Inferior parietal cortex (tissue), 1 donor: ENCODE results near the gene SULT2B1.
"Not testable (repeated sequence)": the region's sequence is repeated elsewhere in the genome, so short reads cannot be mapped to it uniquely, and the experiment has no call there.

Source experiments
- DNase-seq: peaks from one replicate; pipeline ENCODE4 v3.0.0-alpha.2; 2016; ENCODE audit errors: extremely low spot score

SULT2B1 gene

DNA sequence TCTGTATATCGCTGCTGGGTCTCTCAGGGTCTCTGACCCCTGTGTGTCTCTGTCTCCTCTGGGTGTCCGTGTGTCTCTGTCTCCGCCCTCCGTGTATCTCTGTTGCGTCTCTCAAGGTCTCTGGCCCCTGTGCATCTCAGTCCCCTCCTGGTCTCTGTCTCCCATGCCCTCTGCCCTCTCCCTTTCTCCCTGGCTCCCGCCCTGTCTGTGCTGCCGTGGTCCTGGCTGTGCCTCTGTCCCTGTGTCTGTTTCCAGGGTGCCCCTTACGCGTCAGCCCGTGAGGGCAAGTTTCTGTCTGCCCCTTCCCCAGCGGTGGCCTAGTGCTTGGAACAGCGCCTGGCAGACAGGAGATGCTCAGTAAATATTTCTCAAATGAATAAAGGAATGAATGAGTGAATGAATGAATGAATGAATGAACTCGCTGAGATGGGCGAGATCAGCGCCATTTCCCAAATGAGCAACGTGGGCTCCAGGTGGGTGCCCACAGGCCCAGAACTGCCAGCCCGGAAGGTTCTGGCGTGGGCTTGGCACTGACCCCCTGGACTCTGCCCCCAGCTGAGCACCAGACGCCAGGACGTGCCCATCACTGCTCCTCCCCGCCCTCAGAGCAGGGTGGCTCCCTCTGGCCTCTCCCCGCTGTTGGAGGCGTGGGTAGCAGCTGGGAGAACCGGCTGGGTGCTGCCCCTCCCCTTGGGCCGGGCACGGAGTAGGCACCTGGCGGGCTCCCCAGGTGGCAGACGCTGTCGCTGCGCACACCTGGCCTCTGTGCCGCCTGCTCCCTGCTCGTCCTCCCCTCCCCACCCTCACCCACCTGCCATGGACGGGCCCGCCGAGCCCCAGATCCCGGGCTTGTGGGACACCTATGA, at the start of gene SULT2B1:
SULT2B1 (plus strand) TSS at position 736 of the 866 bp plus-strand sequence; CDS start at position 817, 81 bp downstream.
- DNase-seq, result no peak

DNA sequence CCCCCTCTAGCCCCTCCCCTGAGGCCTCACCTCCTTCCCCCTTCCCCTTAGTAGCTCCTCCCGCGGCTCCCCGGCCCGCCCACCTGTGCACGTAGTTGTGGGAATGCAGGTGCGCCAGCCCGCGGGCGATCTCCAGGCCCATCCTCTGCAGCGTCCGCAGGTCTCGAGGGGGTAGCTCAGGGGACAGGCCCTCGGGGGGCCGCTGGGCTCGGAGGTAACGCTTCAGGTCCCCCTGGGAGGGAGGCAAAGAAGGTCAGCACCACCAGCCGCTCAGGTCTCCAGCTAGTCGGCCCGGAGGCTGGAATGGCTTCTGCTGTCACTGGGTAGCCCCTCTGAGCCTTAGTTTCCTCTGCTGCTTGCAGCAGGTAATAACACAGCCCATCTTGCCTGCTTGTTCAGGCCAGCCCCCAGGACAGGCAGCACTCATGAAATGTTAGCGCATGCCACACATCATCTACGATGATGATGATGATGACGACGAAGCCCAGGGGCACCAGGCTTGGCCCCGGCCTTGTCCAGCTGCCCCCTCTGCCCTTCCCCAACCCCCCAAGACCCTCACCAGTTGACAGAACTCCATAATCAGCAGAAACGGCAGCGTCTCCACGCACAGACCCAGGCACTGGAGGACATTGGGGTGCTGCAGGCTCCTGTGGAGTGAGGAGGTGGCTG, 49.5 kb upstream of the SULT2B1 start:
- DNase-seq, result no peak

DNA sequence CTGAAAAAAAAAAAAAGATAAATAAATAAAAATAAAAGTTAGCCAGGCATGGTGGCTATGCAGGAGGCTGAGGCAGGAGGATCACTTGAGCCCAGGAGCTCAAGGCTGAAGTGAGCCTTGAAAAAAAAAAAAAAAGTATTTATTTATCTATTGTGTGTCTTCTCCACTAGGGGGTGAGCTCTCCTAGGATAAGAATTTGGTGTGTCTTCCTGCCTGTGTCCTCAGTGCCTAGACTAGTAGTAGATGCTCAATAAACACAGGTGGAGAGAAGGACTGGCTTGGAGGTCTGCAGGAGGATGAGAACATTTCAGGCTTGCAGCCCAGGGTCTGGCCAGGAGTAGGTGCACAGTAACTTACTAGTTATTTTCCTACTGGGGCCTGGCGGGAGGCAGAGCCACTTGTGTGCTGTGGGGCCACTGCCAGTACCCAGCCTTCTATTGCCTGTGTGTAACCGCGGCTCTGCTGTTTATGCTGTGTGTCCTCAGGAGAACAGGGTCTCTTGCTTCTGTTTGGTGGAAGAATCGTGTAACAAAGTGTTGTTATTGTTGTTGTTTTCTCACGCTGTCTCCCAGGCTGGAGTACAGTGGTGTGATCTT, 45.7 kb upstream of the SULT2B1 start:
- no peak for DNase-seq

DNA sequence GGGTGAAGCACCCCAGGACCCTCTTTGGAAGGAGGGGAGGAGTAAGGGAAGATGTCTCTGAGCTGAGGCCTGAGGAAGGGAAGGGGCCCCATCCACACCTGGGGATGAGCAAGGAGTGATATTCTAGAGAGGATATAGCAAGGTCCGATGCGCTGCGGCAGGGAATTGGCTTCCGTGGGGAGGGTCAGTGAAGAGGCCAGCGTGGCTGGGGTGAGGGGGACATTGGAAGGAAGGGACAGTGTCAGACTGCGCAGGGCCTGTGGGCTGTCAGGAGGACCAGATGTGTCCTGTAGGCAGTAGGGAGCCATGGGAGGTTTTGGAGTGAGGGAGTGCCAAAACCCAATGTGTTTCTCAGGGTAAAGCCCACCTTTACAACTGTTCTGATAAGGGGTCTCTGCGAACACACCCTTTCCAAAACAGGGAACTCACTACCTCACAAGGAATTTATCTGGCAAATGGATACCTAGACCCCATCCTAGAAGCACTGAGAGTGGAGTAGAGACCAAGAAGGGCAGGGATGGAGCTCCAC, 44.0 kb upstream of the SULT2B1 start:
- no peak for DNase-seq

DNA sequence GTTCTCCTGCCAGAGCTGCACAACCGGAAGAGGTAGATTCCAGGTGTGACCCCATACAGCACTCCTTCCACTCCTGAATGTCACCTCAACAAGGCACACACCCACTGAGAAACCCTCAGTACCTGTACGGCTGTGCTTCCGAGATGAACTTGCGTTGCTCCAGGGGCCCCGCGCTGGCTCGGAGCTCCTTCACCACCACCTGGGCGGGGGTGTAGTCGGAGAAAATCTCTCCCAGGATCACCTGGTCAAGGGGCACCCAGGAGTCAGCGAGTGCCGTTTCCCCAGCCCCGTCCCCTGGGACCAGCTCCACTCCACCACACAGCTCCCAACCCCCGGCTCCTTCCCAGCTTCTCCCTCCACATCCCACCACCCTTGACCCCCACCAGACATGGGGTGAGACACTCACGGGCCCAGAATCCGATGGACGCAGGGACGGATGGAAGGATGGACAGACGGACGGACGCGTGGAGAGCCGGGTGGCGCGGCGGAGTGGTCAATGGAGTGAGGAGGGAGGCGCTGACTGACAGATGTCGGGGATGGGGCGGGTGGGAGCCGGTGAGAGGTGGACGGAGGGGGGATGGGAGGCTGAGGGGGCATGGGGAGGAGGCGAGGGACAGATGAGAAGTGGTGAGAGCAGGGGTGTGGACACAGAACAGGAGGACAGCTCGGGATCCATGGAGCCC, 43.1 kb upstream of the SULT2B1 start:
- DNase-seq, result no peak

DNA sequence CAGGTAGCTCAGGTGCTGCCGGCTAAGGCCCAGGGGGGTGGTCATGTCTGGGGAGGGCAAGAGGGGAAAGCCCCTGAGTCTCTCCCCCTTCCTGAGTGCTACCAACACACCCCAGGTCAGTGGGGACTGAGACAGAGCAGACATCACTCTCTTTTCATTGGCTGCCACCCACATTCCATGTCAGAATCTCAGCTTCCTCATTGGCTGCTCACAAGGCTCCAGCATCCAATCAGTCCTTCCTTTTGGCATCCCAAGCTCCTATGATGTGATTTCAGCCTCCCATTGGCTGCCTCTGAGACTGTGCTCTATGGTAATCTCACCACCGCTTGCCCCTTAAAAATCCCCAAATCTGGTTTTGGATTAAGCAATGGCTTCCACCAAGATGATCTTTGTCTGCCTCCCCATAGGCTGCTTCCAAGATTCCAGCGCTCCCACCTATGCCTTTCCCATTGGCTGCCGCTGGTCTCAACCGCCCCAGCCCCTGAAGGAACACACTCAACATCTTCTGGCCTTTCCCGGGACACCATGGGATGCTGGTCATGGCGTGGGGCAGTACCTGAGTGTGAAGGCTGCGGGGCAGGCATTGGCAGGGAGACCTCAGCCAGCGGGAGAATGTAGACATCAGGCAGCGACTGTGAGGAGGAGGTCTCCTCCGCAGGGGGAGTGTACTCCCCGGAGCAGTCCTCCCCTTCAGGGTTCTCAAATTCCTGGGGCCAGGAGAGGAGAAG, 42.3 kb upstream of the SULT2B1 start:
- DNase-seq, result peak; percentile 51

DNA sequence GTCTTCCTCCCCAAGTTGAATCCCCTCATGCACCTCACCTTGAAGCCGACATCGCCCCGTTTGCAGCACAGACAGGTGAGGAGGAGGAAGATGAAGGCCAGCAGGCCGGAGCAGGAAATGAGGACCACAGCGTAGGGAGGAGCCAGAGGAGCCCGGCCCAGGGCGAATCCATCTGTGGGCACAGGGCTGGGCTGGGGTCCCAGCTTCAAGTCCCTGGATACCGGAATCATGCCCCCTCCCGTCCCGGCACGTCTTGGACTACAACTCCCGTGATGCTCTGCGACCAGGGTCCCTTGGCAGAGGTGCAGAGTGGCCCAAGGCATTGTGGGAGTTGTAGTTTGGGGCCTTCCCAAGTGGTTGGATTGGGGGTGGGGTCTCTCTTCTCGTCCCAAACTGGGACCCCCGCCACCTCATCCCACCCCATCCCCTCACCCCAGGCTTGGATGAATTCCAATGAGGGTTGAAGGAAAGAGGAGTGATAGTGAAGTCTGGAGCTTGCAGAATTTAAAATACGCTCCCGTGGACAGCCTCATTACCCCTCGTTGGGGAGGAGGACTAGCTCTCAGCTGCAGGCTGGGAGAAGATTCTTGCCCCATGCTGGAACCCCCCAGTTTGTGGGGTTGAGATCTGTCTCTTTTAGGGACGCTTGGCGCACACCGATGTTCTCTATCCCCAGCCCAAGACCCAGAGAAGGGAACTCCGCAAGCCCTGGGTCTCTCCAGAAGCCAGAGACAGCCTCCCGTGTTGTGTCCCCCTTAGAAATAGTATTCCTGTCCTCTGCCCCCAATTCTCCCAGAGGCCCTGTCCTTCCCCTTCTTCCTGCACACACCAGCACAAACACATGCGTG, 41.3 kb upstream of the SULT2B1 start:
- DNase-seq, result peak; percentile 87

DNA sequence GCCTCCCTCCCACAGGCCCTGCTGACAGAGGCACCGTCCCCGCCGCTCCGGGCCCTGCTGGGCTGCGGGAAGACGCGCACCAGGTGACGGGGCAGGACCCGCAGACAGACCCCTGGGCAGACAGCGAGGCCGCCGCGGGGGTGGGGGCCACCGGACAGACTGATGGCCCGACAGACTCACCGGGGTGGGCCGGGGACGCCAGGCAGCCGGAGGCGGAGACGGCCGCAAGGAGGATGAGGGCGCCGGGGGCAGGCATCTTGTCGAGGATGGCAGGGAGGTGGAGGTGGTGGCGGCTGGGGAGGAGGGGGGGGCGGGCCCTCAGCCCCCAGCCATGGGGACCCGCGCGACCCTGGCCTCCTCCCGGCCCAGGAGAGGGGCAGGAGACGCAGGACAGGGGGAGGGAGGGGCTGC, 40.6 kb upstream of the SULT2B1 start:
- no peak for DNase-seq

DNA sequence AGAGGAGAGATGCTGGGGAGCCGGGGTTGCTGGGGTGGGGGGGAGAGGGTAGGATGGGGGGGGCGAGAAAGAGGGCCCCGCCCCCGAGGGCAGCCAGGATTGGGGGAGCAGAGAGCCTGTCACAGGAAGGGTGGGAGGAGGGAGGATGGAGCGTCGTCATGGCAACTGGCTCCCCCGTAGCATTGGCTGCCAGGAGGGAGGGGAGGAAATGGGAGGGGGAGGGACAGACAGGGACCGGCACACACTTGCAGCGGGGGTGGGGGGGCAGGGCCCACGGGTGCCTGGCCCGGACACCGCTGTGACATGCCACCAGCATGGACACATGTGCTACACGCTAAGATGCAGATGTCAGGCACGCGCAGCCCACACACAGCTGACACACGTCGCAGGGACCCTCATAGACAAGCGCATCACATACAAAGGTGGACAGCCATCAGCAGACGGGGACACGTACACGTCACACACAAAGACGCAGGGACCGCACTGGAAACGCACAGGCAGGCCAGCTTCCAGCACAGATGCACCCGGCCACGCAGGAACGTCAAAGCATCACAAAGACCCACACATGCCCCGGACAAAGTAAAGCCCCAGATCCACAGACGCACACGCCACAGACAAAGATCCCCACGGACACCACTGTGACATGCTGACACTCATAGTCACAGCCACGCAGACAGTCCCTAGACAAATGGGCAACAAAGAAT, 40.0 kb upstream of the SULT2B1 start, which contains the start of gene LMTK3:
LMTK3 (minus strand) TSS at position 36 of the 704 bp plus-strand sequence. CDS start 259 bp downstream, outside the sequence.
- peak; percentile 91 for DNase-seq

DNA sequence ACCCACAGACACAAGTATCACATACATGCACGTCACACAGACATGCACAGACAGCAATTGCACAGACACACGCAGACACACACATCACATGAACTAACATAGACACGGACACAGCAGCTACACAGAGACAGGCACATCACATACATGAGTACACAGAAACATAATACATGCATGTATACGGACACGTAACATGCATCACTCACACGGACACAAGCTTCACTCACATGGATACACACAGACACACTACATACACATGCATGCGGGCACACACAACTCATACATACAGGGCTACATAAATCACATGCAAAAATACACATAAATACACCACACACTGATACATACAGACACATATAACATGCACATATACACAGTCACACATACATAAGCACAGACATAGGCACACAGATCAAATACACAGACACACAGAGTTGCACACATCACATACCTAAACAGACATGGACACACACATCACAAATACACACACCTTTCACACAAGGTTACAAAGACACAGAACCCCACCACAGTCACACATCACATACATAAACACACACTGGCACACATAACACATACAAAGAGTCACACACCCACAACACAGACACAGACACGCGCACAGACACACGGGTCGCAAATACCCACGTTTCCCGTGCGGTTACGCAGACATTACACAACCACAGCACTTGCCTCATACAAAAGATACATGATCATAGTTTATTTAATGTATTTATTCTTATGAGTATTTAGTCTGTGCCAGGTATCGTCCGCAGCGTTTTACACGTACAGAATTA, 39.3 kb upstream of the SULT2B1 start:
- no peak for DNase-seq

DNA sequence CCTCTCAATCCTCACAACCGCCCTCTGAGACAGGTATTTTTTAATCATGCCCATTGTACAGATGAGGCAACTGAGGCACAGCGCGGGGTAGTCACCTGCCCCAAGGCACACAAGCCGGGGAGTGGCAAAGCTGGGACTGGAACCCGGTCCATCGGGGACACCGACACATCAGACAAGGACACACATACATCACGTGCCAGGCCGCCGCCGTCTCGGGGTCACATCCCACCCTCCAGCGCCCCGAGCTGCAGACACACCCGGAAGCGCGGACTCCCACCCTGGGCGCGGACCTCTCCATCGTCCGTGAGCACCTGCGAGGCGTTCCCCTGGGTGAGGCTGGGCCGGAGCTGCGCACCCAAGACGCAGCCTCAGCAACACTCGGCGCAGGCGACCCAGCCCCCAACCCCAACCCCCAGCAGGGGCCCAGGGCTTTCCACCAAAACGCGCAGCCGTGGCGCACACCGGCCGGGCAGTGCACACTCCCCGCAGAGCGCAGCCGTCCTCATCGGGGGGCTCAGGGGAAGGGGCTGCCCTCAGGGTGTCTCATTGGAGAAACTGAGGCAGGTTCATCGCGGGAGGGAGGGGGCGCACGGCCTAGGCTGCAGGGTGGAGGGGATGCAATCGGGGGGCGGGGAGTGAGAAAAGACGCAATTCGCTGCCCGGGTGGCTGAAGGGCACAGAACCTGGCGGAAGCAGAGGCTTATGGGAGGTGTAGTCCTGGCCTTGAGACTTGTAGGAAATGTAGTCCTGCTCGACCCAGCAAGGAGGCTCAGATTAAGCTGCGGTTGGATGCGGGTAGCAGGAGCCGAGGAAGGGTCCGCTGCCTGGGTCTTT, 38.5 kb upstream of the SULT2B1 start:
- DNase-seq, result peak; percentile 84

DNA sequence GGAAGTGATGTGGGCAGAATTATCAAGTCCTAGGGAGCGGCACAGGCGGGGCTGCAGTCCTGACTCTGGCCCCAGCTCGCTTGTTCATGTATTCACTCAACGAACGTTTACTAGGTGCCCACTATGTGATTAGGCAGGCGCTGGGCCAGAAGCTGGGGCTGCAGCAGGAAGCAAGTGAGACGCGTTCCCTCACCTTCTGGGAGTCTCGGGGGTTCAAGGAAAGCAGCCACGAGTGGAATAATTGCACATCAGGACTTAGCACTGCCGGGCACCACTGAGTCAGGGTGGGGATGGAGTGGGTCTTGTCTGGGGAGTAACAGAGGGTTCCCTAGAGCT, 37.9 kb upstream of the SULT2B1 start:
- no peak for DNase-seq

DNA sequence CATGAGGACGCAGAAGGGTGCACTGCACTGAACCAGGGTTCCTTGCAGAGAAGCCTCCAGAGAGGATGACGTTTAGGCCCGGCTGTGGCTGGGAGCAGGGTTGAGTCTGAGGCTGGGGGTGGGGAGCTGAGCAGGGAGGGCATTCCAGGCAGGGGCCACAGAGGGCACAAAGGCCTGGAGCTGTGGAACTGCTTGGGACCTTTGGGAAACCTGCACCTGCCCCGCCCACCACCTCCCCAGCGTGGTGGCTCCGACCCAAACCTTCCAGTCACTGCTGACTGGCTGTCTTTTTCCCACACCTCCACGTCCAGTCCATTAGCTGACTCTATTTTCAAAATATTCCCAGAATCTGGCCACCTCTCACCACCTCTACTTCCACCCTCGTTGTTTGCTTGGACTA, 35.4 kb upstream of the SULT2B1 start:
- DNase-seq, result no peak

DNA sequence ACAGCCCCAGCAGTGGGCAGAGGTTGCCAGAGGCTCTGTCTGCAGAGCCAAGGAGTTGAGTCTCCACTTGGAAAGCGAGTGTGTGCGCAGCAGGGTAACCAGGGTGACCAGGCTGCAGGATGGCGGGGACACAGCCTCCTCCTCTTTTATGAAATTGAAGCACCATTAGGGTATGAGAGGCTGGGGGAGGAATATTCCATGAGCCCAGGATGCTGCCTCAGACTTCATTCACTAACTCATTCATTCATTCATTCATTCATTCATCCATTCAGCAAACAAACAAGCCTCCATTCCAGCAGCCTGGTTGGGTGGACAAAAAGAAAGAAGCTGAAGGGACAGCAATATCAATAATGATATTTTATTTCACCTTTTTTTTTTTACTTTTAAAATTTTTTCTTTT, 33.8 kb upstream of the SULT2B1 start:
- DNase-seq, result no peak

DNA sequence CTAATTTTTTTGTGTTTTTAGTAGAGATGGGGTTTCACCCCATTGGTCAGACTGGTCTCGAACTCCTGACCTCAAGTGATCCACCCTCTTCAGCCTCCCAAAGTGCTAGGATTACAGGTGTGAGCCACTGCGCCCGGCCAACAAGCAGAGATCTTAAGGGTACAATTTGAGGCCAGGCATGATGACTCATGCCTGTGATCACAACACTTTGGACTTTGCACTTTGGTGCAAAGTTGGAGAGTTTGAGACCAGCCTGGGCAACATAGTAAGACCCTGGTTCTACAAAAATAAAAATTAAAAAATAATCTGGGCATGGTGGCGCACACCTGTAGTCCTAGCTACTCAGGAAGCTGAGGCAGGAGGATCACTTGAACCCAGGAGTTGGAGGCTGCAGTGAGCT, 32.5 kb upstream of the SULT2B1 start:
- DNase-seq, result not testable (repeated sequence)

DNA sequence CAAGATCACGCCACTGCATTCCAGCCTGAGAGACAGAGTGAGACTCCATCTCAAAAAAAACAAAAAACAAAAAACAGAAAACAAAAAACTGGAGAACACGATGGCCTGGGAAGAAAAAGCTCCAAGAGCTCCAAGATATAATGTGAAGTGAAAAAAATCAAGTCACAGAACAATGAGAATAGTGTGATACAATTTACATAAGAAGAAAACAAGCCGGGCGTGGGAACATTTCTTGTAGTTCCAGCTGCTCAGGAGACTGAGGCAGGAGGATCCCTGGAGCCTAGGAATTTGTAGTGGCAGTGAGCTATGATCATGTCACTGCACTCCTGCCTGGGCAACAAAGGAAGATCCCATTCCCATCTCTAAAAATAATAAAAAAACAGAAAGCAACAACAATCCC, 31.8 kb upstream of the SULT2B1 start:
- DNase-seq, result no peak

DNA sequence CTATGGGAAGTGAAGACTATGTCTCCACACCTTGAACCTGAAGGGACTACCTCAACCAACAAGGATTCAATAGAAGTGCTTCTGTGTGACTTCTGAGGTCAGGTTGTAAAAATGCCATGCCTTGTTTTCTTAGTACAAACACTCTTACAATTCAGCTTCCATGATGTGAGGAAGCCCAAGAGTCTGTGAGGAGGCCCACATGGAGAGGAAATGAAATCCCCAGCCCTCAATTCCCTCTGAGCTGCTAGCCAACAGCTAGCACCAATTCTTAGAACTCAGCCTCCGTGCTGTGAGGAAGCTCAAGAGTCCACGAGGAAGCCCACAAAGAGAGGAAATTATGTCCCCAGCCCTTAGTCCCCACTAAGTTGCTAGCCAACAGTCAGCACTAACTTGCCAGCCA, 27.8 kb upstream of the SULT2B1 start:
- DNase-seq, result no peak

DNA sequence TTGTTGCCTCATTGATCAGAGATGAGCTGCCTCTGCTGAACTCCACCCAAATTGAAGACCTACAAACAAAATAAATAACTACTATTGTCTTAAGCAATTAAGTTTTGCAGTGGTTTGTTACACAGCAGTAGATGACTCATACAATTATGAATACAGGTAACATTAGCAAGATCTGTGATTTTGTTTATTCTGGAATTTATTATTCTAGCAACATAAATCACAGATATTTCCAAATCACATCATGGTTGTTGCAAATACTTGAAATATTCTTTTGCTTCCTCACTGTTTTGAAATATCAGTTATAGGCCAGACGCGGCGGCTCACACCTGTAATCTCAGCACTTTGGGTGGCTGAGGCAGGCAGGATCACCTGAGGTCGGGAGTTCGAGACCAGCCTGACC, 27.2 kb upstream of the SULT2B1 start:
- DNase-seq, result no peak
